Neural progenitor cell (in vitro differentiated cells): ENCODE results near the gene DIRAS1.

Experiments used
- EZH2 ChIP-seq: fragments of 200-600 bp; sonication (generic); IDR thresholded peaks from 2 replicates; pipeline ENCODE4 v1.6.1; 2017; ENCODE audit warnings: antibody characterized with exemption, mild to moderate bottlenecking, moderate library complexity
- EZH2phosphoT487 ChIP-seq: fragments of 200-600 bp; sonication (generic); IDR thresholded peaks from 2 replicates; pipeline ENCODE4 v1.6.1; 2017; ENCODE audit warnings: antibody characterized with exemption
- TF ChIP-seq, protein P1 (sequence below): fragments of 200-600 bp; sonication (generic); IDR thresholded peaks from 2 replicates; pipeline ENCODE4 v1.5.1; 2017; ENCODE audit warnings: antibody characterized with exemption, mild to moderate bottlenecking

GRCh38 chr19:2691951-2692350 lies 29.2 kb downstream of the DIRAS1 start:
- TF ChIP-seq, protein P1, sequence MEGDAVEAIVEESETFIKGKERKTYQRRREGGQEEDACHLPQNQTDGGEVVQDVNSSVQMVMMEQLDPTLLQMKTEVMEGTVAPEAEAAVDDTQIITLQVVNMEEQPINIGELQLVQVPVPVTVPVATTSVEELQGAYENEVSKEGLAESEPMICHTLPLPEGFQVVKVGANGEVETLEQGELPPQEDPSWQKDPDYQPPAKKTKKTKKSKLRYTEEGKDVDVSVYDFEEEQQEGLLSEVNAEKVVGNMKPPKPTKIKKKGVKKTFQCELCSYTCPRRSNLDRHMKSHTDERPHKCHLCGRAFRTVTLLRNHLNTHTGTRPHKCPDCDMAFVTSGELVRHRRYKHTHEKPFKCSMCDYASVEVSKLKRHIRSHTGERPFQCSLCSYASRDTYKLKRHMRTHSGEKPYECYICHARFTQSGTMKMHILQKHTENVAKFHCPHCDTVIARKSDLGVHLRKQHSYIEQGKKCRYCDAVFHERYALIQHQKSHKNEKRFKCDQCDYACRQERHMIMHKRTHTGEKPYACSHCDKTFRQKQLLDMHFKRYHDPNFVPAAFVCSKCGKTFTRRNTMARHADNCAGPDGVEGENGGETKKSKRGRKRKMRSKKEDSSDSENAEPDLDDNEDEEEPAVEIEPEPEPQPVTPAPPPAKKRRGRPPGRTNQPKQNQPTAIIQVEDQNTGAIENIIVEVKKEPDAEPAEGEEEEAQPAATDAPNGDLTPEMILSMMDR = no peak
- TF ChIP-seq EZH2 = no peak
- TF ChIP-seq EZH2phosphoT487 = no peak
